HUDEP-2 (cell line): ENCODE measurements around the gene SHB.

Source experiments
- DNase-seq, 76 experiments: peaks; one replicate each; lab custom pipeline; 2025; ENCODE audit not compliant: unreplicated experiment in 76 of 76; lab: John Stamatoyannopoulos, UW

The SHB gene

DNA sequence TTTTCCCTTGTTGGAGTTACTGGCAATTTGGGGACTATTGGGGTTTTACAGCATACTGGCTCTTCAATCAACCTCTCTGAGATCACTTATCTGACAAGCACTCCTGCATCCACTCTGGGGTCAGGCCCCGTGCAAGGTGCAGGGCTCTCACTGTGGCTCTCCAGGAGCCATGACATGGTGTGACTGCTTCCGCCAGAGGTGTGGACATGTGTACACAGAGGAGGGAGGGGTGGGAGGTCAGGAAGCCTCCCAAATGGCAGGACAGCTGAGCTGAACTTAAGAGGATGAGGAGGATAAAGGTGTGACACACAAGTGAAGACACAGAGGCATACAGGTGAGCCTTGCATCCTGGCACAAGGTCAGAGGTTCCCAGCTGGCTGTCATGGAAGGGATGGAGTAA, 24.3 kb downstream of the SHB start:
- no peak for DNase-seq

DNA sequence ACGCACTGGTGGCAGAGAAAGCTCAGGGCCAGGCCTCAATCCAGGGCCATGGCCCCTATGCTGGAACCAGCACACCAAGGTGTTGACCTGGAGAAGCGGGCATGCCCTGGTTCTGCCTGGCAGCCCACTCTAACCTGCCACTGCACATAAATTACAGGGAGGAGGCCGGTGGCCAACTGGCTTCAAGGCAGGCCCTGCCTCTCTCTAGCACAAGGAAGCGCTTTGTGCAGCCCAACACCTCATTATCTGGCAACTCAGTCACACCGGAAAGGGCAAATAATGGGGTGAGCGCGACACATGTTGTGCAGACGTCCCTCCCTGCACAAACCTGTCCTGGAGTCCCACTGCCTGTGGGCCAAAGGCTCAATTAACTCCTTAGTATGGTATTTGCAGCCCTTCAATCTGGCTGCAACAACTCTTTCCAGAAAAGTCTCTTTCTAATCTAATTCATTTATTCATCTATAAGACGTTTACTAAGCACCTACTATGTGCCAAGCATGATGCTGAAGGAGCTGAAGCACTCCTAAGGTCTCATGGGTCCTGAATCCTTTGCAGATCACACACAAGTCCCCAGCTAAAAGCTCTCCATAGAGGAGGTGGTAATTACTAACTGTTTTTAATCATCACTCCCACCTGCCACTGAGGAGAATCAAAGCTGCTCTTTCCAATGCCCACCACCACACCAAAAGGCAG, 24.9 kb downstream of the SHB start:
- DNase-seq, result no peak

DNA sequence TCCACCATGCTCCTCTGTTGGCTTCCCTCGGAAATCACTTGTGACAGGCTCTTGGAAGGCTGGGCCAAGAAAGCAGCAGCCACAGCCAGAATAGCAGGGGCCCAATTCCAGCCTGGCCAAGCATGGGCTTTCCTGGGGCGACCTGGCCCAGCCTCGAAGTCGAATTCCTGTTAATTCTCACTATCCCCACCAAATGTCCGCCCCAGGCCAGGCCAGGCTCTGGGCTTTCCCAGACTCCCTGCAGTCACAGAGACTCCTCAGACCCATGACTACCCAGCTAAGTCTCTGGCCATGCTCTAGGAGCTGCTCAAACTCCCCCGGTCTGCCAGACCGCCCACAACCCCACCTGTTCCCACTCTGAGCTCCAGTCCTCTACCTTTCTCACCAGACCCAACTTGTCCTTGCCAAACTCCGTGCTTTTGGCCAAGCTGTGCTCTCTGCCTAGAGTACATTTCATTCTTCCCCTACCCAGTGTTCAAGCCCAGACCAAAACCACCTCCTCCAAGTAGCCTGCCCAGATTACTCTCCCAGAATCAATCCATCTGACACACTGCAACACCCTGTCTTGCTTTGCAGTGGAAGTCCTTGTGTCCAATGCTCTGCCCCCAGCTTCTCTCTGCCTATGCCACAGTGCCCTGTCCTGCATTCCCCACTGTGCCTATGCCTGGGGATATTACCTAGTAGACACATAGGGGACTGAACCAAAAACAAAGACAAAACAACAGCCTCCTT, 26.2 kb downstream of the SHB start:
- DNase-seq, result no peak

DNA sequence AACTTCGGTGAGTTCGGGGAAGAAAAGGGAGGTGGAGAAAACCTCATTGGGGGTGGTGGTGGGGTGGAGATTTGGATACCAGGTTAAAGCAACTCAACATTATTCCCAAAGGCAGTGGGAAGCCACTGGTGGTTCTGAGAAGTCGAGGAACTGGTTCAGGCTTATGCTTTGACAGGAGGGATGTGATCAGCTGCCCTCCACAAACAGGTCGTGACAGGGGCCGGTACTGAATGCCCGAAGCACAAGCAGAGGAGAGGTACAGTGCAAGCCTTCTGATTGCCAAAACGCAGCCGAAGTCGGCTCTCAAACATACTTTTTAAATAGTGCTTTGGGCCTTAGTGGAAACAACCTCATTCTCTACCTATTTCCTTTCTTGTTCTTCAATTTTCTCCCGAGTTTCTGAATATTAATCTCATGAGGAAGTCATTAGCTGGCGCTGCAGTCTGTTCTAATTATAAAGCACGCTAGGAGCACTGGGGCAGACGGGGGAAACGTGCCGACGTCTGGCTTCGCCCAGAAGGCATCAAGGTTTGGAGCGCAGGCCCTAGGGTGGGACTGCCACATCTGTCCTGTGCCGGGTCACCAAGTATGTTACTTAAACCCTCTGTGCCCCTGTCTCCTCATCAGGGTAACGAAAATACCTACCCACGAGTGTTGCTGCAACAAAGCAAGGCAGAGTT, 27.3 kb downstream of the SHB start:
- no peak for DNase-seq

DNA sequence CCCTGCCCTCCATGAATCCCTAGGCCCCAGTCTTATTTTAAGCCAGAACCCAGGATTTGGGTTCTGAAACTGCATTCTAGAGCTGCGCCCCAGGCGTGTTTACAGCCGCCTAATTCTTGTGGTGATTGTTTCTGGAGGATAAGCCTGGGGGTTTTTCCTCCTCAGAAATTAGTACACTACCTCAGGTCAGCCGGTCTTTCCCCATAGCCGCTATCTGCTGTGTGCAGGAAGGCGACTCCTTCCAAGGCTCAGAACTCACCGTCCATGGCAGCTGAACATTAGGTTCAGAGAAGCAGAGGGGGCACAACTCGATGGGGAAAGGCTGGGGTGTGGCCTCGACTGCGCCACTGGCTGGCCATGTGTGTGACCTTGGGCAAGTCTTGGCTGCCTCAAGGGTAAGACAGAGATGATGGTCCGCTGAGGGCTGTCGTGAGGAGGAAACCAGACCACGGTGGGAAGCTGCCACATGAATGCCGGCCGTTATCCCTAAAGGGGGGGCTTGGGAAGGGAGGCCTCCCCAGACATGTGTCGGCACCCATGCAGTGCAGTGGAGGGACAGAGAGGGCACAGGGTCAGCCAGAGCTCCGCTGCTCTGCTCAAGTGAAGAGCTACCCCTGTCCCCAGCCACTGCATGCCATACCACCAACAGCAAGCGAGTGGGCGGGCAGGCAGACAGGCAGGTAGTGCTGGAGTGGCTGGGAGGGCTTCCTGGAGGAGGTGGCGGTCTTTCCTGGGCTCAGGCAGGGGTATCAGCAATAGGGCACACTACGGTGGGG, 28.9 kb downstream of the SHB start:
- DNase-seq, result peak in 52 of 76 experiments; percentile 7 to 66 (median 33)

DNA sequence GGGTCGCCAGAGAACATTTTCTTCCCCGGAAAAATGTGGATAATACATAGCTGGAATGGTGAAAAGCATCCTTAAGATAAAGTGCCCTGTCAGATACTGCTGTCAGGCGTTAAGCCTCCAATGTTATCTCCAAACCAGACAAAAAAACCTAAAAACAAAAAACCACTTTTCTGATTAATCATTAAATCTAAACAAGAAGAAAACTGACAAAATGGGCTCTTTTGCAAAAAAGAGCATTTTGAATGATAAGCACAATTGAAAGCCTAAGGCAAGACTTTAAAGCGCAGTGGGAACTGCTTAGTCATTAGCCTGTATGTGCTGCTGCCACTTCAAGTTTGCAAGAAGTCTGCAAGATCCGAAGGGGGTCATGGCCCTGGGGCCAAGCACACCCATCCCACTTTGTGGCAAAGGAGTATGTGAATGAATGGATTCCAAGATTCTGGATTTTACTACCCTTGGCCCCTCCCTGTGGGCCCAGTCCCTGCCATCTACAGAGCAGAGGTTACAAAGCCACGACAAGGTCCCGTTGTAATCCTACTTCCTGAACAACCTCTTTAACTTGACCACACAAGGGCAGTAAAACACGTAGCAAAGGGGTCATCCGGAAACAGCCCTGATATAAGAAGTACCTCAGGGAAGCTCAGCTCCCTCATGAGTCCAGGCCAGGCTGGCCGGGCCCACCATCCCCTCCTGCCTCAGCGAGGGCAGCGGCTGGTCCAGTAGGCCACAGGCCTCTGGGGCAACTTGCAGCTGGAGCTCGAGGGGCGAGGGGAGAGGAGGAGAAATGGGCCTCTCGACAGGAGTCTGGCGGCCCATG, 29.7 kb downstream of the SHB start:
- DNase-seq, result peak in 19 of 76 experiments; percentile 6 to 51 (median 16)

DNA sequence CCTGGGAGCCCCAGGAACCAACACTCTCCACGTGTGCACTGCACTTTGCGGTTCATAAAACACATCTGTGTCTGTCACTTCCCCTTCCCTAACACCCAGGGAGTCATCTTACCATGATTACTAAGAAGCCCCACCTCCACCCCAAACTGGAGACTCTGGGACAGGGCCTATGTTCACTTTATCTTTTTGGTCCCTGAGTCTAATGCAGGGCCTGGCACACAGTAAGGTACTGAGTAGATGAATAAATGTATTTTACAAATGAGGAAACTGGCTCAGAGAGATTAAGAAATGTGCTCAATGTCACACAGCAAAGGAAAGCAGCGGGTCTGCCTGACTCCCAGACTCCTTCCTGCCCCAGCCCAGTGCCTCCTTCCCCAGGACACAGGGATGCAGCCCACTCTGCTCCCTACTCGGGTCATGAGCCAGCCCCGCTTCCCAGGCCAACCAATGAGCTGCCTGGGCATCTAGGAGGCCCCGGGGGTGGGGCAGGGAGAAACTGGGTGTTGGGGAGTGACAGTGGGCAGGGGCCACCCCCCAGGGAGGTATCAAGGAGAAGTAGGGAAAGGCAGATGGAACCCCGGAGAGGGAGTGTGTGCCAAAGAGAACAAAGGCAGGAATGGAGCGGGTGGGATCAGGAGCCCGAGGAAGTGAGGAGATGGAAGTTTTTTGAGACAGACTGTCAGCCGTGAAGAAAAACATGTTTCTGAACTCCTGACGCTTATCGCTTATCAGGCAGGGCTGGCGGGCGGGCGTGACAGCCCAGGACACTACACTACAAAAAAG, 30.5 kb downstream of the SHB start:
- peak in 23 of 76 experiments; percentile 7 to 51 (median 24) for DNase-seq

DNA sequence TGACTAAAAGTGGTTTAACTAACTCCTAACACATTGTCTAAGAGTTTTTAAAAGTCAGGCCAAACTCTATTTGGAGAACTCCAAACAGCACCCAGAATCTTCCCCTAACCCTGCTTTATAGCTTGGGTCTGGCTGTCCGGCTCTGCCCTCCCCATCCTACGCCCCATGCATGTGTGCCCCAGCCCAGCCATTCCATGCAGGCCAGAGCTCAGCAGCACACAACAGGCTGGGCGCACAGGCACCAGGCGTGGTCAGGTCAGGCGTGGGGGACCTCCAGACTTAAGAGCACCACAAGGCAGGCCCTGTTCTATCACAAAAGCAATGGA, 31.1 kb downstream of the SHB start:
- DNase-seq, result no peak

DNA sequence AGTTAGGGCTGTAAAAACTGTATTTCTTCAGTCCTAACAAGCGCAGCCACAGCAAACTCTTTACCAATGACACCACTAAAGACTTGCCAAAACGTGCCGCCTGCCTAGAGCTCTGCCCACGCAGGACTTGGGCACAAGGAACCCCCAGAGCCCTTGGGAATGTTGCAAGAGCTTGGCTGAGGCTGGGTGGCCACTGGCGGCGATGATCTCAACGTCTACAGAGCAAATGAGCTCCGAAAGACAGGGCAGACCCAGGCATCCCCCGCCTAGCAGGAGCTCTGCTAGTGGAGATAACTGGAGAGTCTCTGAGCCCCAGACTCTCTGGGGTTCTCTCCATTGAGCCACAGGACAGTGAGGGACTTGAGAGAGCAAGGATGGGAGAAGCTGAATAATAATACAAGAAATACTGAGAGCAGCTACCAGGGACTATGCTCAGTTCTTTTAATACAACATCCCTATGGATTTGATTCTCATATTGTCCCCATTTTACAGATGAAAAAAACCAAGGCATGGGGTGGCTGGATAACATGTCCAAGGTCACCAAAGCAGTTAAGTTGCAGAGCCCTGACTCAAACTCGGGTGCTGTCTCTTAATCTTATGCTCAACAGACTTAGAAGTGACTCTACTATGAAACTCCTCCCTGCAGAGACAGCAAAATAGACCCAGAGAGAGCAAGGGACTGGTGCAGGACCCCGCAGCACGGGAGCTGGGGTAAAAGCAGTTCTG, 32.5 kb downstream of the SHB start:
- peak in 27 of 76 experiments; percentile 3 to 60 (median 21) for DNase-seq

DNA sequence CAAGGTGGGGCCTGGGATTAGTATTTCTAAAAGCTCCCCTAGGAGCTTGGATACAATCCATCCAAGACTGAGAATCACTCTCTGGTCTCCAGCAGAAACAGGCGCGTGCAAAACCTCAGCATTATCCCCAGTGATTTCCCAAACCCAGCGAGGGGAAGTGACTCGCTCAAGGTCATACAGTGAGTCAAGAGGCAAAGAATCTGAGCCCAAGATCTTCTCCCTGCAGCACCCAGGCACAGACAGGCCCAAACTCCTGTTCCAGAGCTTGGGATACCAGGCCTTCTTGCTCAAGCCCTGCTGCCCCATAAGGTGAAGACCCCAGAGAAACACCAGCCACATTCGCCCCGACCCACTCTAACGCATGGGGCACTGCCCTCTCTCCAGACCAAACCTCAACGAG, 33.2 kb downstream of the SHB start:
- DNase-seq, result no peak

DNA sequence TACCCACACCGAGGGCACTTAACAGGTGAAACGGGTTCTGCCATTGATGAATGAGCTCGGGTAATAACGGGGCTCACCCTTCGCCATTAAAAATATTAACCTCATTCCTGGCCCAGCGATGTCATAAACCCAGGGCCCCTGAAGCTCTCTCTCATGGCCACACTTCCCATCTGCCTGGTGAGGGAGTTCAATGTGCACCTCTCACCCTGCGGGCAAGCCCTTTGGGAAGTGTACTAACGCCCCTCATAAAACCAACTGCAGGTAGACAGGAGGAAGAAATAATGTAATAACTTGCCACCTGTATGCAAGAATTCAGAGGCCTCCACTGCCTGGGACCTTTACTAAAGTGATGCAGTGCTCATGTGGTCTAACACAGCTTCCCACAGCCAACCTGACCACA, 35.1 kb downstream of the SHB start:
- DNase-seq, result no peak

DNA sequence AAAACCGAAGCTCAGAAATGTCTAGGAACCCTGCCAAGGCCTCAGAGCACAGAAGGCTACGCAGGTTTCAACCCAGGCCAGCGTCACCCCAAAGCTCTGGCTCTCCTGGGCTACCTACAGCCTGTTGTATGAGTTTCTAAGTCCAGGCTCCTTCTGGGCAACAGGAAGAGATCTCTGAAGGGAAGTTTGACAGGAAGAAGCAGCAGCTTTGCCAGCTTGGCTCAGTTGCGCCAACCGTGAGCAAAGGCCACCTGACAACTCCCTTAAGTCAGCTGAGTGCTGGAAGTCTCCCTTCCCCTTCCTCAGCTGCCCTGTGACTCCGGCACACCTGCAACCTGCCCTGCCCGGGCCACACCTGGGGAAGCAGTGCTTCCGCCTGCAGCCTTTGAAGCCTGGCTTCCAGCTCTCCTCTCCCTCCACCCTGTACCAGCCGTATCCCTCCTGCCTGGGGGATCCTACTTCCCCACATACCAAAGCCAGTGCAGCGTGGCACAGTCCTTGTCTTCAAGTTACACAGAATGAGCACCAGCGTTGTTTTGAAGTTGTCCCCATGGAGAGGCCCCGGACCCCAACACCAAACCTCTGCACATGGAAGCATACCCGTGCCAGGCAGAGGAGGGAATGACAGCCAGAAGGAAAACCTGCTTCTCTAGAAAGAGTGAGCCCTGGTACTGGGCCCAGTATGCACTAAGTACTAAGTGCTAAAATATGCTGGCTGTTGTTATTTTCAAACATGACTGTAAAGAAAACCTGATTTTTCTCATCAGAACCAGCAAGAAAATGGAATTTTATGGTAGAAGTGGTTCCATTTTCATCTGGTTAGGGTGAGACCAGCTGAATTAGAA, 36.5 kb downstream of the SHB start:
- DNase-seq, result no peak

DNA sequence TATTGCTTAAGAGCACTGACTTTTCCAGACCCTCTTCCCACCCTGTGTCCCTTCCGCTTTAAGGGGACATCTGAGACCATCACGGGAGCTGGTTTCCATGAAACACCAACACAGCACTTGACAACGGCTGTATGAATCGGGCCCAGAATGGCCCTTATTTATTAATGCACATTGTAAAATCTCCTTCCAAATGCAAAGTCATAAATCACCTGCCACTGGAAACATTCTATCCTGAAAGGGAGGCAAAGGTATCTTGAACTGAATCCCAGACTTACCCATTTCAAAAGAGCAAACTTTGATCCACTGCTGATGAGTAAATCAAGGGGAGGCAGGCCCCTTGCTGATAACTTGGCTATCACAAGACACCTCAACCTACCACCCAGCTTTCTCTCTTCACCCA, 37.4 kb downstream of the SHB start:
- no peak for DNase-seq

DNA sequence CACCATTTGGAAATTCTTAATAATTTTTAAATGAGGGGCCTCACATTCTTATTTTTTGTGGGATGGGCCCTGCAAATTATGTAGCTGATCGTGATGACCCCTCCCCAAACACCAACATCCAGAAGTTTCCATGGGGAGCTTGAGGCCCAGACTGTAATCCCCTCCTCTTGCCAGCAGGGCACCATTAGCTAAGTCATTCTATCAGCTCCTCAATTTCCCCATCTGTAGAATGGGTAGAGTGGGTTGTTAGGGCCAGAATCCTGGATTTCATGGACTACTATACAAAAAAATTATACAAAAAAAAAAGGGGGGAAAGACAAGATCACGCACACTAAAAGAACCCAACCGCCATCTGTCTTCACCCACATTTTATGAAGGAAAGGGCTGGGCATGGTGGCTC, 38.4 kb downstream of the SHB start:
- DNase-seq, result no peak

DNA sequence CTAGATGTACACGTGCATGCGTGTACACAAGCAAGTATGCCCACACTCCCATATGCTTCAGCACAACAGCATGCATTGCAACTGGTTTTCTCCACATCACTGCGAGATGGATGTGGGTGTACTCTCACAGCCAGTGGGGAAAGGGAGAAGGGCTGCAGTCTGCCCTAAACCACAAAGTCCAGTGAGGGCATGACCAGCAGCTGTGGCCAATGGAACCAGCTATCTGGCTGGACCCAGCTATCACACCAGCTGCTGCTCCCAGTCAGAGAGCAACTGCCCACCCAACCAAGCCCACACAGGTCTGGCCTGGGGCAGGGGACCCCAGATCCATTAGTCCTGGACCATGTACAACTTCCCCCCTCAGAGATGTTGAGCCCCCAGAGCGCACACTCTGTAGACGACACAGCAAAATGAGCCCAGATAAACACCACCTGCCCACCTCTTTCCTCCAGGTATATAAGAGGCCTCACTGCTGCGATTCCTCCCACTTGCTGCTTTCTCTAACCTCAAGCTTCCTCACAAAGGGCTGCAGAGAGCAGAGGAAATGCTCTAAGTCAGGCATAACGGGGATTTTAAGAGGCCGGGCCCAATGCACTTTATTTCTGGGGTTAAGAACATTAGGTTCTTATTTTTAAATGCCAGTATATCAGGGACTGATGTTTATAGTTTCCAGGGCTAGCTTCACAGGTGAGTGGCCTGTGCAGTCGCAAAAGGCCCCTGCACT, 39.0 kb downstream of the SHB start:
- no peak for DNase-seq

DNA sequence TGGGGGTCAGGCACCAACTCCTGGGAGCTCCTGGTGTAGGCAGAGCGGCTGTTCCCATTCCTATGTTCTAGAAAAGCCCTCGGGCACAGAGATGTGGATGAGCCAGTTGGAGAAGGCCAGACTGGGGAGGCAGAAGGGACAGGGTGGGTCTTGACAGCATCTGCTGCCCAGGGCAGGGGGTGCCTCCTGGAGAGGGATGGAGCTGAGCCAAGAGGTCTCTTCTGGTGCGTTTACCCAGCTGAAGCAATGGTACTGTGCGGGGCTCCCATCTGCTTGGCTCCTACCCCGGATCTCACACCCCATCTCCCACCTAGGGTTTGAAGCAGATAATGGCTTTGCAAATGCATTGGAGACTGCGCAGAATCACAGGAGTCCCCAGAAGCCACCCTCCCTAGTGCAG, 41.3 kb downstream of the SHB start:
- no peak for DNase-seq

DNA sequence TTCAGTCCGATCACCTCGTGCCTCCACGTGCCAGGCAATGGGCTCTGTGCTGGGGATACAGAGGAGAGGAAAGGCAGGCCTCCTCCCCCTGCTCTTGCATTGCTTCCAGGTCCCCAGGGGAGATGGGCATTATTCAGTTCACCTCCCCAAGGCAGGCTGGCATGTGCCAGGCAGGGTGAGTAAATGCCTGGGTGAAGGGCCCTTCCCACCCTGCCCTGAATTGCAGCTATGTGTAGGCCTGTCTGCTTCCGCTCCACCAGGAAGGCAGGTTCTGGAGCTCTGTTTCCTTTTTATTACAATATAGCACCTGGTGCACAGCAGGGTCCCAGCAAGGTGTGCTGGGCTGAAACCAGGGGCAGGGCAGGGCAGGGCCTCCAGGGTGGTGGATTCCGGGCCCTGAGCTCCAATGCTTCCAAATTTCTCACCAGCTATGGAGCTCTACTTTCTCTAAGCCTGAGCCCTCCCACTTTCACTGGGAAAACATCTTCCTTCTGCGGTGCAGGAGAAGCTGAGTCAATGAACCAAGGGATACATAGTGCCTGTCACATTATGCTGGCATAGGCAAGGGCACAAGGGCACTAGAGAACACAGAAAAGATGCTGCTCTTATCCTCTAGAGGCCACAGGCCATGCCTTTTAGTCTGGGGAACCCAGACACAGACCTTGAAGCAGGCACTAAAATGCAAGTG, 42.0 kb downstream of the SHB start:
- no peak for DNase-seq
